HG03159 (cell line): ENCODE results near the gene SORBS2.

Experiments used
- ATAC-seq: cut with Tn5 transposase; IDR thresholded peaks from one replicate; pipeline ENCODE4 v1.9.1; 2021; ENCODE audit warnings: mild to moderate bottlenecking, moderate library complexity; ENCODE audit not compliant: unreplicated experiment

The SORBS2 gene

DNA sequence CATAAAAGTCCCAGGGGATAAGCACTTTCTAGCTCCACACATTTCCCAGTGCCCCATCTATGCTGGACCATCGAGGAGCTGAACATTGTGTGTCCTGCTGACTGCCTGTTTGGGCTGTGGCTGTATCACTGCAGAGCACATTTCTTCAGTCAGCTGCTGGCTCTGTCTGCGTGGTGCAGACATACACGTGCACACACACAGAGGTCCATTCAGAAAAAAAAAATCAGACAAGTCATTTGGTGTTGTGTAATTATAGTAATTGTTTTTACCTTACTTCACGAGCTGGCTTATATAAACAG, 275.6 kb downstream of the SORBS2 start:
- no peak for ATAC-seq

DNA sequence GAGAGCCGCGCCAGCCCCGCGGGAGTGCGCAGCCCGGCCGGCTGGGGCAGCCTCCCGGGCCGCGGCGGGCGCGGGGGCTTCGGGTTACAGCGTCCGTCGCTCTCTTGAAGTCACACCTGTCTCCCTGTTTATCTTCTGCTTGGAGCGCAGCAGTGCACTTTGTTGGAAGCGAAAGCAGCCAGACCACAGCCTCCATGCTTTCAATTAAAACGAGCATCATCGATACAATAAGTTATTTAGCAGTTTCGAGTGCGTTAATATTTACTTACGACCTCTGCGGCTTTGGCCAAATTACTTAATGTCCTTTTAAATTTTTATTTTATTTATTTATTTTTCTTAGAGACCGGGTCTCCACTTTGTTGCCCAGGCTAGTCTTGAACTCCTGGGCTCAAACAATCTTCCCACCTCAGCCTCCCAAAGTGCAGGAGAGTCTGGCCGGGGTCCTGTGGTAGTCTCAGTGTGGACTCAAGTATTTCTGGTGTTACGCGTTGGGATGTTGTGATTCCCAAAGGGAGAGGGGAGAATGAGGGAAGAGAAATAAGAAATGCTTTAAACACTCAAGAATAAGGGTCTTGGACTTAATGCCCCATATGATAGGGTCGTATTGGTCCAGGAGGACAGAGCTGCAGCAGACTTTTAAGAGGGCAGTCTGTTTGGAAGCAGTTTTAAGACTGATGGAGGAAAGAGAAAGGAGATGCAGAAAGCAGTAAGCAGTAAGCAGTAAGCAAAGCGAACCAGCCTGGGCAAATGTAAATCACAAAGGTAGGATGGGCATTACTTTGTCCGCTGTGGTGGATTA, 276.2 kb downstream of the SORBS2 start:
- no peak for ATAC-seq
